Lower leg skin (tissue), 3 donors: ENCODE measurements around the gene SIRT4.

Source experiments
- CTCF ChIP-seq, 3 donors: fragments of 450-650 bp; IDR thresholded peaks; one replicate each; pipeline ENCODE4 v1.5.1; 2016; ENCODE audit warnings: antibody characterized with exemption in 3 of 3, mild to moderate bottlenecking in 3 of 3, moderate library complexity in 2 of 3
- POLR2A ChIP-seq, 2 donors: fragments of 450-650 bp; IDR thresholded peaks; one replicate each; pipeline ENCODE4 v1.6.1; 2016 to 2017; ENCODE audit warnings: antibody characterized with exemption in 2 of 2, mild to moderate bottlenecking in 1 of 2, moderate library complexity in 1 of 2

- TF ChIP-seq CTCF (IDR thresholded peaks at IDR 0.05): no peak
- no peak for TF ChIP-seq POLR2A (IDR thresholded peaks at IDR 0.05)
Measured at GRCh38 chr12:120287491-120287890, 14.6 kb upstream of the SIRT4 start.
